Immature natural killer cell (primary cell): Measurements from ENCODE around the gene CDH4. TPM values are rescaled to one million over a fixed set of nuclear protein-coding genes. Genes with fewer than 3 reads are reported as not detected.

ENCODE experiments used
- DNase-seq, 3 donors: peaks; one replicate each; pipeline ENCODE4 v3.0.0; 2022; ENCODE audit warnings: mixed read lengths in 1 of 3
- H3K27ac Mint-ChIP-seq, 6 donors: one replicate each; pipeline ENCODE4 v1.8.0; 2020; ENCODE audit warnings: mixed read lengths in 6 of 6, mild to moderate bottlenecking in 5 of 6, inconsistent platforms in 4 of 6, moderate library complexity in 3 of 6
- H3K27me3 Mint-ChIP-seq, 3 donors: one replicate each; pipeline ENCODE4 v1.8.0; 2020 to 2021; ENCODE audit warnings: low read depth in 3 of 3, mild to moderate bottlenecking in 3 of 3, mixed read lengths in 3 of 3, moderate library complexity in 3 of 3, inconsistent platforms in 1 of 3
- H3K36me3 Mint-ChIP-seq, 3 donors: one replicate each; pipeline ENCODE4 v1.8.0; 2020; ENCODE audit warnings: mixed read lengths in 3 of 3, inconsistent platforms in 2 of 3, mild to moderate bottlenecking in 2 of 3
- H3K4me1 Mint-ChIP-seq, 2 donors: one replicate each; pipeline ENCODE4 v1.8.0; 2020; ENCODE audit warnings: inconsistent platforms in 2 of 2, mild to moderate bottlenecking in 2 of 2, mixed read lengths in 2 of 2, moderate library complexity in 1 of 2
- H3K4me3 Mint-ChIP-seq, 5 donors: one replicate each; pipeline ENCODE4 v1.8.0; 2020; ENCODE audit warnings: mild to moderate bottlenecking in 5 of 5, mixed read lengths in 5 of 5, inconsistent platforms in 3 of 5, moderate library complexity in 3 of 5
- H3K9me3 Mint-ChIP-seq, 6 donors: one replicate each; pipeline ENCODE4 v1.8.0; 2020; ENCODE audit warnings: mild to moderate bottlenecking in 6 of 6, mixed read lengths in 6 of 6, inconsistent platforms in 4 of 6, moderate library complexity in 3 of 6
- polyA plus RNA-seq, 3 donors: library from polyadenylated mRNA; unstranded; fragments of 300-500 nt; fragmentation: Illumina TruSeq; gene quantifications; one replicate each; pipeline ENCODE4 v1.2.3, GENCODE V29; 2021

CDH4 gene
- polyA plus RNA-seq, 3 donors from 2014 or later, result not detected

GRCh38 chr20:61924211-61924857 lies 672.3 kb downstream of the CDH4 start:
- Mint-ChIP-seq H3K4me1 (no peaks in the 10 kb centered on the region), H3K36me3 (no peaks in the 10 kb centered on the region), H3K9me3 (no peaks in the 10 kb centered on the region), H3K27ac (no peak overlapping the region), H3K27me3 (no peaks in the 10 kb centered on the region), H3K4me3 (no peak overlapping the region)
- DNase-seq, result no peak

GRCh38 chr20:61924858-61925554 lies 672.9 kb downstream of the CDH4 start:
- no peak for DNase-seq
- Mint-ChIP-seq H3K27me3 (no peaks in the 10 kb centered on the region), H3K4me1 (no peaks in the 10 kb centered on the region), H3K36me3 (no peaks in the 10 kb centered on the region), H3K4me3 (no peak overlapping the region), H3K9me3 (no peaks in the 10 kb centered on the region), H3K27ac (no peak overlapping the region)

GRCh38 chr20:61925555-61926252 lies 673.6 kb downstream of the CDH4 start:
- Mint-ChIP-seq H3K36me3 (no peaks in the 10 kb centered on the region), H3K4me1 (no peaks in the 10 kb centered on the region), H3K27ac (no peak overlapping the region), H3K27me3 (no peaks in the 10 kb centered on the region), H3K9me3 (no peaks in the 10 kb centered on the region), H3K4me3 (no peak overlapping the region)
- DNase-seq, result no peak

DNA sequence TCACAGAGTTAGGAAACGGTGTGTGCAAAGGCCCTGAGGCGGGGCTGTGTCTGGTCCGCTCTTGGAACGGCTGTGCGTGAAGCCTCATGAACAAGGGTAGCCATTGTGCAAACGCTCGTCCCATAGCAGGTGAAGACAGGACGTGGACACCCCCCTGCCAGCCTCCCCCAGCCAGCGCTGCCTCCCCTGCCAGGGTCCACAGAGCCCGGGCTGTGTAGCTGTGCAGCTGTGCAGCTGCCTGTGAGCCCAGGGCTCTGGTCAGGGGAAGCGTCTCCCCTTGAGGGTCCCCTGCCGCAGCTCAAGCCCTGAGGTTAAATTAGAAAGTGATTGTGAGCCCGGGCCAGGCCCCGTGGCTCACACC lies 674.2 kb downstream of the CDH4 start:
- no peaks in the 10 kb centered on the region for H3K4me1 Mint-ChIP-seq

GRCh38 chr20:61926796-61927192 lies 674.7 kb downstream of the CDH4 start:
- Mint-ChIP-seq H3K36me3 (no peaks in the 10 kb centered on the region), H3K4me1 (no peaks in the 10 kb centered on the region), H3K9me3 (no peaks in the 10 kb centered on the region), H3K27me3 (no peaks in the 10 kb centered on the region), H3K27ac (no peak overlapping the region), H3K4me3 (no peak overlapping the region)
- no peak for DNase-seq

More for the DNA sequence above, 674.2 kb downstream of the CDH4 start:
- H3K27ac Mint-ChIP-seq, result no peak overlapping the region
- no peak overlapping the region for H3K4me3 Mint-ChIP-seq
- H3K9me3 Mint-ChIP-seq, result no peaks in the 10 kb centered on the region
- H3K27me3 Mint-ChIP-seq, result no peaks in the 10 kb centered on the region
- H3K36me3 Mint-ChIP-seq, result no peaks in the 10 kb centered on the region
- no peak for DNase-seq

DNA sequence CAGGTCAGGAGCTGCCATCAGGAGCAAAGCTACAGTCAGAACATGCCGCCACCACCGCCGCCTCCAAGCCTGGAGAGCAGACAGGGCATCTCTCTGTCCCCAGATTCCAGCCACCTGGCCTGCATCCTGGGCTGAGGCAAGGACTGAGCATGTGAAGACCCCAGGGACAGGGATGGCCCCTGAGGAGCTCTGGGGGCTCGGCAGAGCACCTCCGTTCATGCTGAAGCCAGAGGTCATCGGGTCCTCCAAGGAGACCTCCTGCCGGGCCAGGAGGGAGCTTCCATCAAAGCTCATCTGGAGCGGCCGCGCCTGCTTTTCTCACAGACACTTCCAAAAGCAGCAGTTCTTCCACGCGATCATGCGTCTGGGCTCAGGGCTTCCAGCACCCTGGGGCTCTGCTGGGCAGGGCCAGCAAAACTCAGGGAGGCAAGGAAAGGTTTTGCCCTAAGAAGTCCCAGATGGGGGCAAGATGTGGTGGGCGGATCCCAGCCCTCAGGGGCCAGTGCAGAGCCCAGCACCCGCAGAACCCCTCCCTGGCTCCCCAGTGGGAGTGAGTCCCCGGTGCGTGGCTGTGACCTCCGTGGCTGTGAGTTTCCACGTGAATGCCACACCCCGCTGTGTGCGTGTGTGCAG lies 675.2 kb downstream of the CDH4 start:
- Mint-ChIP-seq H3K4me1 (no peaks in the 10 kb centered on the region), H3K9me3 (no peaks in the 10 kb centered on the region), H3K4me3 (no peak overlapping the region), H3K27ac (no peak overlapping the region), H3K27me3 (no peaks in the 10 kb centered on the region), H3K36me3 (no peaks in the 10 kb centered on the region)
- DNase-seq, result no peak

- DNase-seq, result no peak
- no peaks in the 10 kb centered on the region for H3K4me1 Mint-ChIP-seq
- no peaks in the 10 kb centered on the region for H3K36me3 Mint-ChIP-seq
Measured at GRCh38 chr20:61927826-61928541, 675.9 kb downstream of the CDH4 start.

DNA sequence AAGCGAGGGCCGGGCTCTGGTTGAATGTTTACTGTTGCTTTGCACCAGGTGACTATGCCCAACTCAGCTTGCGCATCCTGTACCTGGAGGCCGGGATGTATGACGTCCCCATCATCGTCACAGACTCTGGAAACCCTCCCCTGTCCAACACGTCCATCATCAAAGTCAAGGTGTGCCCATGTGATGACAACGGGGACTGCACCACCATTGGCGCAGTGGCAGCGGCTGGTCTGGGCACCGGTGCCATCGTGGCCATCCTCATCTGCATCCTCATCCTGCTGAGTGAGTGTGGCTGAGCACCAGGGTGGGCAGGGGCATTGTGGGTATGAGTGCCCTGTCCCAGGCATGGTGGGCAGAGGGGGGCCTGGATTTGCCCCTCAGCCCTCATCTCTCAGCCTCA lies 677.5 kb downstream of the CDH4 start:
- Mint-ChIP-seq H3K4me3 (no peak overlapping the region), H3K4me1 (no peaks in the 10 kb centered on the region), H3K27ac (no peak overlapping the region), H3K27me3 (no peaks in the 10 kb centered on the region), H3K9me3 (no peaks in the 10 kb centered on the region), H3K36me3 (no peaks in the 10 kb centered on the region)
- no peak for DNase-seq

More at GRCh38 chr20:61927826-61928541, 675.9 kb downstream of the CDH4 start:
- Mint-ChIP-seq H3K27me3 (no peaks in the 10 kb centered on the region), H3K9me3 (no peaks in the 10 kb centered on the region), H3K4me3 (no peak overlapping the region), H3K27ac (no peak overlapping the region)

DNA sequence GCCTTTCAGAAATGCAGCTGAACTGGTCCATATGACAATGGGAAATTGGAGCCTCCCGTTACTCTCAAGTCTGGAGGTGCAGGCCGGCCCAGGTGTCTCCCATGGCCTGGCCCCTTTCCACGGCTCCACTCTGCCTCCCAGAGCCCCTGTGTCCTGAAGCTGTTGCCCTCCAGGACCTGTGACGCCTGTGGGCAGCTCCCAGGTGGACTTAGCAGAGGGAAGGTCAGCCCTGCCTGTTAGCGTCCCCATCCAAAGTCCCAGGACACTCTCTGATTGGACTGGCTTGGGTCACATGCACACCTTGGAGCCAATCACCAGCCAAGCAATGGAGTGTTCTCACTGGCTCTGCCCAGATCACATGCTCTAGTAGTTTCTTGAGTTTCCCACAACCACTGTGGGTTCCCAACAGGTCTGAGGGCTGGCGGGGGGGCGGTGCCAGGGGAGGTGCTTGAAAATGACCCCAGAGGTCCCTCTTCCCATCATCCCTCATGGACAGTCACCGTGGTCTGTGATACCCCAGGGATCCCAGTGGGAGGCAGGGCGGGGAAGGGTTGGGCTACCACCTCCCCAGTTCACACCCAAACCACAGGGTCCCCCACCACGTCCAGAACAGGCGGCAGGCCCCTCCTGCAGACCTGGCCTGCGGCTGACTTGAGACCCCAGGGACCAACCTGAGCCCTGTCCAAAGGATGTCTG lies 678.1 kb downstream of the CDH4 start:
- no peaks in the 10 kb centered on the region for H3K27me3 Mint-ChIP-seq
- no peak overlapping the region for H3K27ac Mint-ChIP-seq

GRCh38 chr20:61930776-61931475 lies 678.9 kb downstream of the CDH4 start:
- Mint-ChIP-seq H3K27ac (no peak overlapping the region), H3K36me3 (no peaks in the 10 kb centered on the region), H3K4me3 (no peak overlapping the region), H3K27me3 (no peaks in the 10 kb centered on the region), H3K9me3 (no peaks in the 10 kb centered on the region), H3K4me1 (peaks cover 2 to 7% of the 10 kb centered on the region in 2 donors)
- no peak for DNase-seq

More for the DNA sequence above, 678.1 kb downstream of the CDH4 start:
- no peaks in the 10 kb centered on the region for H3K9me3 Mint-ChIP-seq
- H3K4me3 Mint-ChIP-seq, result no peak overlapping the region
- DNase-seq, result no peak
- peaks cover 2 to 4% of the 10 kb centered on the region in 2 donors for H3K4me1 Mint-ChIP-seq
- no peaks in the 10 kb centered on the region for H3K36me3 Mint-ChIP-seq

GRCh38 chr20:61931476-61932198 lies 679.6 kb downstream of the CDH4 start:
- Mint-ChIP-seq H3K27me3 (peaks cover 0 to under 1% (median 0%) of the 10 kb centered on the region in 3 donors), H3K4me3 (no peak overlapping the region), H3K27ac (no peak overlapping the region), H3K36me3 (no peaks in the 10 kb centered on the region), H3K4me1 (peaks cover 2 to 7% of the 10 kb centered on the region in 2 donors), H3K9me3 (no peaks in the 10 kb centered on the region)
- DNase-seq, result no peak

- Mint-ChIP-seq H3K4me1 (peaks cover 2 to 7% of the 10 kb centered on the region in 2 donors), H3K4me3 (no peak overlapping the region), H3K27me3 (peaks cover 0 to 1% (median 0%) of the 10 kb centered on the region in 3 donors), H3K9me3 (no peaks in the 10 kb centered on the region), H3K36me3 (no peaks in the 10 kb centered on the region), H3K27ac (no peak overlapping the region)
- DNase-seq, result no peak
Measured at GRCh38 chr20:61932199-61932592, 680.1 kb downstream of the CDH4 start.
